ENCODE measurements around the gene FGGY. TPM values are rescaled to one million over a fixed set of nuclear protein-coding genes. Genes with fewer than 3 reads are reported as not detected.
"Not testable (repeated sequence)": the region's sequence is repeated elsewhere in the genome, so short reads cannot be mapped to it uniquely, and the experiment has no call there.

FGGY gene
- polyA plus RNA-seq, 1 donor, result 11.6 TPM

GRCh38 chr1:59732214-59732955 lies 435.5 kb downstream of the FGGY start:
- DNase-seq (ENCODE audit: low read depth), result no peak

- no peak for DNase-seq (ENCODE audit: low read depth)
Measured at GRCh38 chr1:59733443-59734141, 436.7 kb downstream of the FGGY start.

- not testable (repeated sequence) for DNase-seq (ENCODE audit: low read depth)
Measured at GRCh38 chr1:59735927-59736326, 439.0 kb downstream of the FGGY start.

DNA sequence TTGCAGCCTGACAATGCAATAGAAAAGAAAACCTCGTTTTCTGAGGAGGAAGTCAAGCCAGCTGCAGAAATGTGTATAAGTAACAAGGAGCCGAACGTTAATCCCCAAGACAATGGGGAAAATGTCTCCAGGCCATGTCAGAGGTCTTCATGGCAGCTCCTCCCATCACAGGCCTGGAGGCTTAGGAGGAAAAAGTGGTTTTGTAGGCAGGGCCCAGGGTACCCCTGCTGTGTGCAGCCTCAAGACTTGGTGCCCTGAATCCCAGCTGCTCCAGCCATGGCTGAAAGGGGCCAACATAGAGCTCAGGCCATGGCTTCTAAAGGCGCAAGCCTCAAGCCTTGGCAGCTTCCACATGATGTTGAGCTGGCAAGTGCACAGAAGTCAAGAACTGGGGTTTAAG lies 439.9 kb downstream of the FGGY start:
- no peak for DNase-seq (ENCODE audit: low read depth)

DNA sequence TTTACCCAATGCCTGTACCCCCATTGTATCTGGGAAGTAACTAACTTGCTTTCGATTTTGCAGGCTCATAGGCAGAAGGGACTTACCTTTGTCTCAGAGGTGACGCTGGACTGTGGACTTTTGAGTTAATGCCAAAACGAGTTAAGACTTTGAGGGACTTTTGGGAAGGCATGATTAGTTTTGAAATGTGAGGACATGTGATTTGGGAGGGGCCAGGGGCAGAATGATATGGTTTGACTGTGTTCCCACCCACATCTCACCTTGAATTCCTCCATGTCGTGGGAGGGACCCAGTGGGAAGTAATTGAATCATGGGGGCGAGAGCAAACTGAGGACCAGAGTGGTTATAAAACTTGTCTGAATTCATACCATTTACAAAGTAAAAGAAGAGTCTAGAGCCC lies 440.7 kb downstream of the FGGY start:
- no peak for DNase-seq (ENCODE audit: low read depth)

- DNase-seq (ENCODE audit: low read depth), result no peak
Measured at GRCh38 chr1:59738152-59738551, 441.3 kb downstream of the FGGY start.

GRCh38 chr1:59738591-59739015 lies 441.7 kb downstream of the FGGY start:
- DNase-seq (ENCODE audit: low read depth), result no peak

- DNase-seq (ENCODE audit: low read depth), result no peak
Measured at GRCh38 chr1:59739111-59739510, 442.2 kb downstream of the FGGY start.

DNA sequence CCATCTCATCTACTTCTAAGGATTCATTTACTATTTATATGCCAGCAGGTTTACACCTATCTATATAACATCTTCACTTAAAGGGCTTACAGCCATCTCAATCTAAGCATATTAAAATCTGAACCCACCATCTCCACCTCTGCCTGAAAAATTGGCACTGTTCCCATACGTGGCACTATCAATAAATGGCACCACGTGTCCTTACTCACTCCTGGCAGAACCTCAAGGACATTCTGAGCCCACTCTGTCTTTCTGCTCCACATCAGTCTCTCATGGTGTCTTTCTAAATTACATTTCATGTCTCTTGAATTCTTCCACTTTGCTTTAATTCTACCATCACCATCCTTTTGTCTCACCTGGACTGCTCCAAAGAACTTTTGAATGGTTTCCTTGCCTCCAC lies 445.6 kb downstream of the FGGY start:
- DNase-seq (ENCODE audit: low read depth), result no peak

GRCh38 chr1:59743324-59744091 lies 446.6 kb downstream of the FGGY start:
- no peak for DNase-seq (ENCODE audit: low read depth)

- no peak for DNase-seq (ENCODE audit: low read depth)
Measured at GRCh38 chr1:59747420-59748024, 450.6 kb downstream of the FGGY start.

- DNase-seq (ENCODE audit: low read depth), result no peak
Measured at GRCh38 chr1:59748123-59748522, 451.2 kb downstream of the FGGY start.

- no peak for DNase-seq (ENCODE audit: low read depth)
Measured at GRCh38 chr1:59750328-59751003, 453.6 kb downstream of the FGGY start.

DNA sequence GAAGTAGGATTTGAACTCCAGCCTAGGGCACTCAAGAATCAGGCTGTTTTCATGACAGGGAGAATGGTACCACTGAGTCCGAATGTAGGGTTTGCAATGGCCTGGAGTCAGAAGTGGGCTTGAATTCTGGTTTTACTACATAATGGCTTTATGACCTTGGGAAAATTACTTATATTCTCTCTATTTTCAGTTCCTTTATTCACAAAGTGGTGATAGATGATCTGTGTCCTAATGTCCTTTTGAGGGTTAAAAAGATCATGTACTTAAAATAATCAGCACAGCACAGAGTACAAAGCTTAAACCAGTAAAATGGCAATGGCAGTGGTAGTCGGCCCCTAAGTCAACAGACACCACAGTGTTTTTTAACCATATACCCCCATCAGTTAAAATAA lies 454.1 kb downstream of the FGGY start:
- no peak for DNase-seq (ENCODE audit: low read depth)

GRCh38 chr1:59751801-59752200 lies 454.9 kb downstream of the FGGY start:
- DNase-seq (ENCODE audit: low read depth), result no peak

DNA sequence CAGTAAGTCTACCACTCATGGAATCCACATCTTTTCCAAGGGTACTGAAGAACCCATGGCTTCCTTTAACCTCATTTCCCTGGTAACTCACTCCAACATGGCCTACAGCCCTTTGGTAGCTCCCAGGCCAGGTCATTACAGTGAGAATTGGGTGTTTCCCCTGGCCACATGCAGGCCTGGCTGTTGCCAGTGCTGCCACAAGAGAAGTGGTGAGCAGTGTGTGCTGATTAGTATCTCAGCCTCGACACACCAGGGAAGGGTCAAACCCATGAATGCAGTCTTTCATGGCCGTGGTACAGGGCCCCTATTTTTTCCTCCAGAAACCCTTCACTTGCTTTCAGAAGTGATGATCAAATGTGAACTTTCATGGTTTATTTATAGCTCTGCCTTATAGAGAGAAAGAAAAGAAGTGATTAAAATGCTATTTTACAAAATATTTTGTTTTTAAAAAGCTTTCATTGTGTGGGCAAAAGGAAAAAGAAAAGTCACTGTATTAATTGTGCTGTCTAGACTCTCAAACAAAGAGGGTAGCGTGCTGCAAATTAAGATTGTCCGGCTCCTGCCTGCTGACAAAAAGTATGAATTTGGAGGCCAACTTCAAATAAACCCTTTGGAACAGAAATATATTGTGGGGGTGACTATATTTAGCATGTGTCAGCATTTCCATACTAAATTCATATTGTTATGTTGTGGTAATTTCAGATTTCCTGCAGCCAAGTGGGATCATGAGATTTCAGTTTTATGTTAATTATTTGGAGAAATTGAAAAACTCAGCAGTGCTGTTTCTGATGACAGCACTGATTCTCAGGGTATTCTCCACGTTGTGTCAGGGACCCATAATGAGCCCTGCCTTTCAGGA lies 455.9 kb downstream of the FGGY start:
- DNase-seq (ENCODE audit: low read depth), result no peak

DNA sequence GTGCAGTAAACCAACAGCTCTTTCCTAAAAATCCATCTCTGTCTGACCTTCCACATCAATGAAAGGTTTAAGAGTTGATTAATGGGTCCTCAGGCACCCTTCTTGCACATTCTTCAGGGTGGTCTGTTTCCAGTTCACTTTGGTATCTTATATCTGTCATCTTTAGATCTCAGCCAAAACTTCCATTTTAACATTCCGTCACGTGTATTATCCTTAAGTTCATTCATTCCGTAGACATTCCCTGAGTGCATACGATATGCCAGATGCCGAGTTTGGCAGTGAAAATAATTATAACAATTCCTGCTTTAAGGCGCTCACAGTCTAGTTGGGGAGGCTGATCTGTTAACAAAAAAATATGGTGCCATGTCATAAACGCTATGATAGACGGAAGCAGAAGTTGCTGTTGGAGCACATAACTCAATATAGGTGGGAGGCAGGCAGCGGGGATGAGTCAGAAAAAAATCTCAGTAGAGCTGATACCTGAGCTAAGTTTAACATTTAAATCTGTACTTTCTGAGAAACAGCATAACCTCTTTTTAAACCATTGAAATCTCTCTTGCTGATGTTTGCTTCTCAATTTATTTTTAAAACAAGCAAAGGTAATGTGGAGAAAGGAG lies 458.3 kb downstream of the FGGY start:
- no peak for DNase-seq (ENCODE audit: low read depth)

DNA sequence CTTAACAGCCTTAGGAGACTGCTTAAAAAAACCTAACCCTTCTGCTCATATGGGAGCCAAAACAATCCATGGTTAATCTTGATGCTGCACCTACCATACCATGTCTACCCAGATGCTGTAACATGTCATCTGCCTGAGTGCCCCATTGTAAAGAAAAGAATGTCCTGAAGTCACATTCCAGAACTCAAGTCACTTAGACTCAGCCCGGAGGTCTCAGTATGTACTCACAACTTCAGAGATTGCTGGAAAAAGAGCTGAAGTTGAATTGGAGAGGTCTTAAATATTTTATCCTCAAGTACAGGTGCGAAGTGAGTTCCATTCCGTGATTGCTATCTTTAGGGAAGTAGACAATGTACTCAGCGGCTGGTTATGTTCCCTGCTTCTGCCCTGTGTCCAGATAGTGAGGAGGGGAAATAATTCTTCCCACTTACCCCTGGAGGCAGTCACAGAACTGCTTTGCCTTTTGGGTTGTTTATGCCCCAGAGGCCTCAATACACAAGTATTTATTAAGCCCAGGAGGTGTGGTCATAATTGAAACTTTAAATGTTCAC lies 460.4 kb downstream of the FGGY start:
- no peak for DNase-seq (ENCODE audit: low read depth)

DNA sequence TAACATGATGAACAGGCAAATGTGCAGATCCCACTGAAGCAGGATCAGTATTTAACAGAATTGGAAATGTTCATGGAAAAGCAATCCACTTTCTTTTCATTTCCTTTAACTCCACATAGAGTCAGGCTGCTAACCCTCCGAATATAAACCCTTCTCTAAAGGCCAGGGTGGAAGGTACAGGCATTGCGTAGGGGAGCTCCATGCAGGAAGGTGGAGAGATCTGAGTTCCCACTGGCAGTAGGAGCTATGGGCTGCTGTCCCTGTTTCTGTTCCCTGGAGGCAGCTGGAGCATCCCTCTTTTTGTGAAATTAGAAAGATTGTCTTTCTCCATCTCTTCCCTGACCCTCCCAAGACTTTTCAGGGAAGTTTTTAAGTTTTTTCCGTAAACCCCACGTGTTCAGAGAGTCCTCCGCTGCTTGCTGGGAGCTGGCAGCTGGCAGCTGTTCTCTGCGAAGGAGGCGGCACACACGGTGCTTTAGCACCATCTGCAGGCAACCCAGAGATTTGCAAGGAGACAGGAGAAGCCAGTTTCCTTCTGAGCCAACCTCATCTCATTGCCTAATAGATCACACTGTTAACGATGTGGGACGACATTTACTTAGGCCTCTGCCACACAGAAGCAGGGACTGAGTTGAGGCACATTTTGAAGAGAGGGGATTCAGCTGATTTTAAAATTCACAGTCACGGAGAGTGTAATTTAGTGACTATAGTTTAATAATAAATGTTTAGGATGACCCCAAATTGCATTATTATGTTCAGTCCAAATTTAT lies 462.4 kb downstream of the FGGY start:
- DNase-seq (ENCODE audit: low read depth), result peak; percentile 67

Data from forelimb muscle (tissue), 1 donor.